Measurements from ENCODE around the gene CD36. TPM values are rescaled to one million over a fixed set of nuclear protein-coding genes. Genes with fewer than 3 reads are reported as not detected.

Gene CD36
- total RNA-seq, 1 experiment from 2014 or later = 0.32 TPM

- Histone ChIP-seq H3K4me2 (ENCODE audit: low read length) (no peak overlapping the region), H3K9me2 (ENCODE audit: insufficient read depth) (no peaks in the 10 kb centered on the region), H3K4me1 (ENCODE audit: control insufficient read depth in 1 of 2, insufficient read depth in 2 of 2, low read length in 2 of 2) (no peaks in the 10 kb centered on the region), H3K9ac (ENCODE audit: low read length) (no peak overlapping the region), H2AFZ (ENCODE audit: low read depth, low read length, poor library complexity, severe bottlenecking) (peak overlapping the region; percentile 57), H3K9me3 (ENCODE audit: control insufficient read depth in 1 of 2, insufficient read depth in 1 of 2, low read depth in 1 of 2, low read length in 2 of 2) (no peaks in the 10 kb centered on the region), H4K20me1 (ENCODE audit: insufficient read depth) (no peaks in the 10 kb centered on the region), H3K79me2 (ENCODE audit: insufficient read depth, low read length) (no peaks in the 10 kb centered on the region), H3K27me3 (ENCODE audit: insufficient read depth, low read length) (no peaks in the 10 kb centered on the region), H3K36me3 (ENCODE audit: control insufficient read depth in 1 of 2, insufficient read depth in 2 of 2, low read length in 2 of 2) (no peaks in the 10 kb centered on the region), H3K27ac (ENCODE audit: low read depth, low read length) (no peak overlapping the region), H3K4me3 (replicated peaks in 1 of 2; ENCODE audit: low read depth in 1 of 2, low read length in 2 of 2) (no peak overlapping the region)
- intact Hi-C loops (cut with micrococcal nuclease) = no loop called here
- TF ChIP-seq CTCF (IDR thresholded peaks at IDR 0.05 in 2 of 3, conservative IDR thresholded peaks at IDR 0.05 in 1 of 3; ENCODE audit: borderline replicate concordance in 1 of 3, insufficient read depth in 1 of 3, low read depth in 2 of 3, low read length in 2 of 3) (no peak), ZNF274 (IDR thresholded peaks at IDR 0.05; ENCODE audit: low read depth, low read length) (no peak), CEBPB (IDR thresholded peaks at IDR 0.05; ENCODE audit: low read depth) (no peak)
- POLR2A ChIA-PET = interaction anchor here (0.7 kb wide), 1 partner anchor 9 kb away, joined by 7 read pairs; no protein-coding TSS in a partner anchor
- ATAC-seq (no peak), DNase-seq (ENCODE audit: low read depth, low spot score) (no peak)
- RAD21 ChIA-PET (ENCODE audit: low non-redundant PET in 1 of 2, low total read pairs in 2 of 2, uncharacterized antibody in 2 of 2, unreplicated experiment in 2 of 2) = no interaction called here
- no TSS peak for BruUV-seq (replicated peaks)
- CTCF ChIA-PET = no interaction called here
Measured at GRCh38 chr7:80603940-80604339, 34.5 kb upstream of the CD36 start.

- ChIA-PET POLR2A (interaction anchor here (0.7 kb wide), 1 partner anchor 8 kb away, joined by 7 read pairs; no protein-coding TSS in a partner anchor), RAD21 (ENCODE audit: low non-redundant PET in 1 of 2, low total read pairs in 2 of 2, uncharacterized antibody in 2 of 2, unreplicated experiment in 2 of 2) (no interaction called here), CTCF (no interaction called here)
- no peaks in the 10 kb centered on the region for H3K36me3 ChIP-seq (ENCODE audit: control insufficient read depth in 1 of 2, insufficient read depth in 2 of 2, low read length in 2 of 2)
- H2AFZ ChIP-seq (ENCODE audit: low read depth, low read length, poor library complexity, severe bottlenecking) = no peak overlapping the region
- H3K27ac ChIP-seq (ENCODE audit: low read depth, low read length) = no peak overlapping the region
- H3K9me3 ChIP-seq (ENCODE audit: control insufficient read depth in 1 of 2, insufficient read depth in 1 of 2, low read depth in 1 of 2, low read length in 2 of 2) = no peaks in the 10 kb centered on the region
- ATAC-seq (no peak), DNase-seq (ENCODE audit: low read depth, low spot score) (no peak)
- no peak overlapping the region for H3K4me3 ChIP-seq (replicated peaks in 1 of 2; ENCODE audit: low read depth in 1 of 2, low read length in 2 of 2)
- H3K9ac ChIP-seq (ENCODE audit: low read length) = no peak overlapping the region
- no peaks in the 10 kb centered on the region for H4K20me1 ChIP-seq (ENCODE audit: insufficient read depth)
- H3K4me2 ChIP-seq (ENCODE audit: low read length) = no peak overlapping the region
- TF ChIP-seq SRF (IDR thresholded peaks at IDR 0.05; ENCODE audit: low read depth) (no peak), JUND (IDR thresholded peaks at IDR 0.05) (no peak), TCF7L2 (IDR thresholded peaks at IDR 0.05; ENCODE audit: borderline replicate concordance, extremely low read depth, insufficient read depth, insufficient read length) (no peak), EZH2 (IDR thresholded peaks at IDR 0.05) (no peak), SIN3A (IDR thresholded peaks at IDR 0.05; ENCODE audit: low read depth) (no peak), ATF3 (IDR thresholded peaks at IDR 0.05) (no peak), CBX3 (IDR thresholded peaks at IDR 0.05; ENCODE audit: low read depth) (no peak), POLR2A (IDR thresholded peaks at IDR 0.05; ENCODE audit: borderline replicate concordance, extremely low read depth, insufficient read depth, insufficient read length) (no peak), ELF1 (IDR thresholded peaks at IDR 0.05; ENCODE audit: borderline replicate concordance, low read depth) (no peak), SP1 (IDR thresholded peaks at IDR 0.05; ENCODE audit: low read depth) (no peak), REST (IDR thresholded peaks at IDR 0.05; ENCODE audit: low read depth) (no peak), POLR2AphosphoS5 (IDR thresholded peaks at IDR 0.05; ENCODE audit: low read depth, low read length) (no peak), ZFX (IDR thresholded peaks at IDR 0.05) (no peak)
- no TSS peak for BruUV-seq (replicated peaks)
- no peaks in the 10 kb centered on the region for H3K9me2 ChIP-seq (ENCODE audit: insufficient read depth)
- H3K27me3 ChIP-seq (ENCODE audit: insufficient read depth, low read length) = no peaks in the 10 kb centered on the region
- H3K4me1 ChIP-seq (ENCODE audit: control insufficient read depth in 1 of 2, insufficient read depth in 2 of 2, low read length in 2 of 2) = no peaks in the 10 kb centered on the region
- intact Hi-C loops (cut with micrococcal nuclease) = no loop called here
- no peaks in the 10 kb centered on the region for H3K79me2 ChIP-seq (ENCODE audit: insufficient read depth, low read length)
Measured at GRCh38 chr7:80604436-80604835, 34.0 kb upstream of the CD36 start.
